Left kidney (tissue), 8 donors: Measurements from ENCODE around the gene PLA2G2D. TPM values are rescaled to one million over a fixed set of nuclear protein-coding genes. Genes with fewer than 3 reads are reported as not detected.
A peak's percentile ranks its signal among the peaks of the same experiment; 100 is the strongest.

Experiments used
- DNase-seq: peaks from one replicate; pipeline ENCODE4 v3.0.0-alpha.2; 2013
- long read RNA-seq, 8 donors: transcript quantifications; one replicate each; lab custom pipeline, GENCODE V29; 2026
- polyA plus RNA-seq: library from polyadenylated mRNA; unstranded; fragments of 120-200 nt; gene quantifications from one replicate; pipeline ENCODE4 v1.2.1, GENCODE V29; 2013; ENCODE audit not compliant: insufficient read length

PLA2G2D gene
- polyA plus RNA-seq: 0.08 TPM
- long read RNA-seq, donor 1: 0 reads
- long read RNA-seq, donor 2: 0 reads
- long read RNA-seq, donor 3: 0 reads
- long read RNA-seq, donor 4: 0 reads
- long read RNA-seq, donor 5: 0 reads
- long read RNA-seq, donor 6: 0 reads
- long read RNA-seq, donor 7: 0 reads
- long read RNA-seq, donor 8: 0 reads

- DNase-seq: no peak
These were observed at the start of gene PLA2G2D for GRCh38 chr1:20119347-20119746. TSS of gene PLA2G2D (minus strand) at chr1:20119536. CDS start at chr1:20119498, 38 bp downstream.

GRCh38 chr1:20168564-20169491 is 49.5 kb upstream of the PLA2G2D start:
- DNase-seq: no peak

- no peak for DNase-seq
These were observed 47.8 kb upstream of the PLA2G2D start for GRCh38 chr1:20167126-20167525.

- no peak for DNase-seq
These were observed 46.7 kb upstream of the PLA2G2D start for GRCh38 chr1:20166051-20166450.

- DNase-seq: no peak
These were observed 46.2 kb upstream of the PLA2G2D start for GRCh38 chr1:20165522-20165951.

- DNase-seq: no peak
These were observed 45.4 kb upstream of the PLA2G2D start for GRCh38 chr1:20164694-20165202.

GRCh38 chr1:20160034-20160433 is 40.7 kb upstream of the PLA2G2D start:
- no peak for DNase-seq

GRCh38 chr1:20158358-20159070 is 39.2 kb upstream of the PLA2G2D start:
- DNase-seq: no peak

GRCh38 chr1:20154301-20154831 is 35.0 kb upstream of the PLA2G2D start:
- no peak for DNase-seq

- DNase-seq: no peak
These were observed 33.7 kb upstream of the PLA2G2D start for GRCh38 chr1:20153000-20153418.

- no peak for DNase-seq
These were observed 33.2 kb upstream of the PLA2G2D start for GRCh38 chr1:20152599-20152930.

- DNase-seq: peak; percentile 54
These were observed 32.7 kb upstream of the PLA2G2D start for GRCh38 chr1:20151906-20152598.

- DNase-seq: no peak
These were observed 31.6 kb upstream of the PLA2G2D start for GRCh38 chr1:20150969-20151368.

- no peak for DNase-seq
These were observed 31.0 kb upstream of the PLA2G2D start for GRCh38 chr1:20150326-20150705.

- DNase-seq: no peak
These were observed 30.4 kb upstream of the PLA2G2D start for GRCh38 chr1:20149601-20150325.

- no peak for DNase-seq
These were observed 29.5 kb upstream of the PLA2G2D start for GRCh38 chr1:20148571-20149500.

- no peak for DNase-seq
These were observed 28.7 kb upstream of the PLA2G2D start for GRCh38 chr1:20147846-20148570.

- DNase-seq: no peak
These were observed 24.6 kb upstream of the PLA2G2D start for GRCh38 chr1:20143734-20144565.
